Right atrium auricular region (tissue), 2 donors: ENCODE measurements around the gene CDKAL1. TPM values are rescaled to one million over a fixed set of nuclear protein-coding genes. Genes with fewer than 3 reads are reported as not detected.

Experiments
- DNase-seq: peaks from one replicate; pipeline ENCODE4 v3.0.0-alpha.2; 2019; ENCODE audit warnings: low spot score
- H3K27ac ChIP-seq, 2 donors: fragments of 200-600 bp; sonication (generic); 1 replicate in 1 of 2; 2 replicates in 1 of 2; pipeline ENCODE4 v1.5.1; 2016 to 2019
- H3K27me3 ChIP-seq, 2 donors: fragments of 200-600 bp; sonication (generic); one replicate each; pipeline versions ENCODE4 v1.5.1 to v1.6.0; 2017 to 2019
- H3K36me3 ChIP-seq: fragments of 200-600 bp; sonication (generic); one replicate; pipeline ENCODE4 v1.5.1; 2016
- H3K4me1 ChIP-seq, 2 donors: fragments of 200-600 bp; sonication (generic); one replicate each; pipeline versions ENCODE4 v1.5.1 to v1.6.0; 2017 to 2019
- H3K4me3 ChIP-seq, 2 donors: fragments of 200-600 bp; sonication (generic); 1 replicate in 1 of 2; 2 replicates in 1 of 2; pipeline ENCODE4 v1.5.1; 2017 to 2019; ENCODE audit warnings: mild to moderate bottlenecking in 1 of 2, moderate library complexity in 1 of 2
- H3K9me3 ChIP-seq, 2 donors: fragments of 200-600 bp; sonication (generic); one replicate each; pipeline ENCODE4 v1.5.1; 2019
- CTCF ChIP-seq, 2 donors: fragments of 200-600 bp; sonication (generic); IDR thresholded peaks; one replicate each; pipeline ENCODE4 v1.5.1; 2019; ENCODE audit warnings: antibody characterized with exemption in 2 of 2
- total RNA-seq, 2 donors: library from RNA; depleted of rRNA; stranded (reverse); fragments of >200 nt; gene quantifications; one replicate each; pipeline ENCODE4 v1.1.0, GENCODE V29; 2016

The CDKAL1 gene
- total RNA-seq, 2 donors from 2014 or later = 8.8 to 10.5 TPM

- no peak for TF ChIP-seq CTCF (IDR thresholded peaks at IDR 0.05)
- Histone ChIP-seq H3K36me3 (no peaks in the 10 kb centered on the region), H3K4me3 (no peak overlapping the region), H3K4me1 (no peaks in the 10 kb centered on the region), H3K9me3 (no peaks in the 10 kb centered on the region), H3K27me3 (no peaks in the 10 kb centered on the region), H3K27ac (no peak overlapping the region)
- DNase-seq = no peak
Observed at GRCh38 chr6:20670750-20671149, 136.5 kb downstream of the CDKAL1 start.

- Histone ChIP-seq H3K4me3 (no peak overlapping the region), H3K36me3 (no peaks in the 10 kb centered on the region), H3K27ac (no peak overlapping the region), H3K27me3 (no peaks in the 10 kb centered on the region), H3K4me1 (no peaks in the 10 kb centered on the region), H3K9me3 (no peaks in the 10 kb centered on the region)
- no peak for TF ChIP-seq CTCF (IDR thresholded peaks at IDR 0.05)
- no peak for DNase-seq
Observed at GRCh38 chr6:20672038-20672437, 137.8 kb downstream of the CDKAL1 start.

- Histone ChIP-seq H3K36me3 (no peaks in the 10 kb centered on the region), H3K27me3 (no peaks in the 10 kb centered on the region), H3K4me1 (no peaks in the 10 kb centered on the region), H3K4me3 (no peak overlapping the region), H3K27ac (no peak overlapping the region), H3K9me3 (no peaks in the 10 kb centered on the region)
- no peak for TF ChIP-seq CTCF (IDR thresholded peaks at IDR 0.05)
- no peak for DNase-seq
Observed at GRCh38 chr6:20673458-20673857, 139.2 kb downstream of the CDKAL1 start.

- no peaks in the 10 kb centered on the region for H3K36me3 ChIP-seq
- no peak for TF ChIP-seq CTCF (IDR thresholded peaks at IDR 0.05)
- H3K27ac ChIP-seq = no peak overlapping the region
Observed at GRCh38 chr6:20674664-20675063, 140.4 kb downstream of the CDKAL1 start.

GRCh38 chr6:20678831-20679352, 144.6 kb downstream of the CDKAL1 start:
- H3K36me3 ChIP-seq = no peaks in the 10 kb centered on the region
- H3K4me1 ChIP-seq = no peaks in the 10 kb centered on the region
- H3K4me3 ChIP-seq = no peak overlapping the region
- no peak for DNase-seq
- no peaks in the 10 kb centered on the region for H3K9me3 ChIP-seq
- no peak for TF ChIP-seq CTCF (IDR thresholded peaks at IDR 0.05)
- no peaks in the 10 kb centered on the region for H3K27me3 ChIP-seq
- no peak overlapping the region for H3K27ac ChIP-seq

More at GRCh38 chr6:20674664-20675063, 140.4 kb downstream of the CDKAL1 start:
- H3K4me1 ChIP-seq = no peaks in the 10 kb centered on the region
- H3K27me3 ChIP-seq = no peaks in the 10 kb centered on the region
- no peak overlapping the region for H3K4me3 ChIP-seq
- no peak for DNase-seq
- H3K9me3 ChIP-seq = no peaks in the 10 kb centered on the region

GRCh38 chr6:20680697-20681165, 146.5 kb downstream of the CDKAL1 start:
- TF ChIP-seq CTCF (IDR thresholded peaks at IDR 0.05) = no peak
- Histone ChIP-seq H3K27ac (no peak overlapping the region), H3K36me3 (no peaks in the 10 kb centered on the region), H3K4me1 (no peaks in the 10 kb centered on the region), H3K4me3 (no peak overlapping the region), H3K9me3 (no peaks in the 10 kb centered on the region), H3K27me3 (no peaks in the 10 kb centered on the region)
- DNase-seq = no peak
